H1 (cell line): Measurements from ENCODE around the gene SEC14L5. TPM values are rescaled to one million over a fixed set of nuclear protein-coding genes. Genes with fewer than 3 reads are reported as not detected.

Source experiments
- CTCF ChIA-PET: fragments of 300-600 bp; sonication (Branson Sonifier 250); formaldehyde crosslinking; loops from one replicate; lab custom pipeline; 2021; ENCODE audit not compliant: partially characterized antibody; lab: Charles Lee
- POLR2A ChIA-PET: fragments of 300-600 bp; sonication (Branson Sonifier 250); formaldehyde crosslinking; loops from one replicate; lab custom pipeline; 2021; ENCODE audit warnings: inconsistent platforms; ENCODE audit not compliant: partially characterized antibody; lab: Charles Lee
- DNase-seq, 2 experiments: peaks; one replicate each; pipeline versions ENCODE4 v3.0.0 to v3.0.0-alpha.2; 2010 to 2022; ENCODE audit warnings: low spot score in 2 of 2, low read depth in 1 of 2, mixed read lengths in 1 of 2
- FAIRE-seq: peaks from 2 replicates; lab custom pipeline; 2011; peaks lifted over from hg19 to GRCh38; lab: Jason Lieb, UNC
- H2AFZ ChIP-seq: 2 replicates; pipeline ENCODE4 v1.8.1; 2012; ENCODE audit warnings: low read length, inconsistent platforms
- H2AK5ac ChIP-seq: 2 replicates; pipeline ENCODE4 v1.6.1; 2013; ENCODE audit warnings: low read depth, low read length
- H2BK120ac ChIP-seq: replicated peaks from 2 replicates; pipeline ENCODE3; 2013; ENCODE audit warnings: low read depth, low read length, inconsistent platforms
- H2BK12ac ChIP-seq: 2 replicates; pipeline ENCODE4 v1.6.1; 2013; ENCODE audit warnings: low read depth, low read length
- H2BK15ac ChIP-seq: 2 replicates; pipeline ENCODE4 v1.6.1; 2013; ENCODE audit warnings: low read length
- H2BK20ac ChIP-seq: 2 replicates; pipeline ENCODE4 v1.6.1; 2013; ENCODE audit warnings: low read length
- H2BK5ac ChIP-seq: 2 replicates; pipeline ENCODE4 v1.6.1; 2013; ENCODE audit warnings: low read depth, low read length
- H3K14ac ChIP-seq: 2 replicates; pipeline ENCODE4 v1.6.1; 2013; ENCODE audit warnings: inconsistent platforms; ENCODE audit not compliant: insufficient read length
- H3K18ac ChIP-seq: 2 replicates; pipeline ENCODE4 v1.6.1; 2013; ENCODE audit warnings: low read length; ENCODE audit errors: extremely low read depth
- H3K23ac ChIP-seq: 2 replicates; pipeline ENCODE4 v1.6.1; 2013; ENCODE audit warnings: inconsistent platforms; ENCODE audit not compliant: insufficient read length
- H3K23me2 ChIP-seq: 2 replicates; pipeline ENCODE4 v1.6.1; 2013; ENCODE audit warnings: low read depth, low read length
- H3K27ac ChIP-seq: 2 replicates; pipeline ENCODE4 v1.6.1; 2011; ENCODE audit warnings: low read depth, low read length, inconsistent platforms
- H3K27me3 ChIP-seq, 4 experiments: replicated peaks in 1 of 4; 1 replicate in 1 of 4; 2 replicates in 3 of 4; pipeline versions ENCODE4 v1.6.1 to v1.8.1; 2011 to 2013; ENCODE audit warnings: low read length in 3 of 4, mild to moderate bottlenecking in 3 of 4, inconsistent platforms in 2 of 4, mixed read lengths in 2 of 4, moderate library complexity in 1 of 4; ENCODE audit not compliant: control insufficient read depth in 3 of 4, insufficient read depth in 3 of 4; ENCODE audit errors: extremely low read depth in 1 of 4
- H3K36me3 ChIP-seq, 4 experiments: 2 replicates each; pipeline versions ENCODE4 v1.6.1 to v1.8.1; 2011 to 2013; ENCODE audit warnings: mild to moderate bottlenecking in 4 of 4, low read length in 3 of 4, moderate library complexity in 2 of 4, control low read depth in 1 of 4, inconsistent platforms in 1 of 4; ENCODE audit not compliant: insufficient read depth in 4 of 4, control insufficient read depth in 2 of 4
- H3K4ac ChIP-seq: replicated peaks from 2 replicates; pipeline ENCODE3; 2013; ENCODE audit warnings: low read length, low read depth, mixed read lengths, inconsistent platforms; ENCODE audit not compliant: insufficient read length
- H3K4me1 ChIP-seq, 4 experiments: replicated peaks in 1 of 4; 1 replicate in 1 of 4; 2 replicates in 3 of 4; pipeline versions ENCODE4 v1.6.1 to v1.8.1; 2011 to 2013; ENCODE audit warnings: low read length in 3 of 4, inconsistent platforms in 2 of 4, mixed read lengths in 1 of 4; ENCODE audit not compliant: insufficient read depth in 4 of 4, control insufficient read depth in 3 of 4
- H3K4me2 ChIP-seq, 2 experiments: 2 replicates each; pipeline versions ENCODE4 v1.6.1 to v1.8.1; 2011 to 2013; ENCODE audit warnings: low read depth in 2 of 2, low read length in 2 of 2, control low read depth in 1 of 2, inconsistent platforms in 1 of 2, mild to moderate bottlenecking in 1 of 2; ENCODE audit not compliant: insufficient read depth in 1 of 2
- H3K4me3 ChIP-seq, 4 experiments: fragments of 200-600, 300-600 bp in 1 of 4; sonication (generic), shearing (Covaris generic), sonication (Bioruptor Twin) in 1 of 4; 2 replicates each; pipeline versions ENCODE4 v1.5.1 to v1.8.1; 2011 to 2016; ENCODE audit warnings: low read length in 4 of 4, low read depth in 3 of 4, control low read depth in 2 of 4, inconsistent platforms in 2 of 4, mild to moderate bottlenecking in 2 of 4, mixed read lengths in 1 of 4, moderate library complexity in 1 of 4; ENCODE audit not compliant: insufficient read depth in 2 of 4; ENCODE audit errors: extremely low read depth in 1 of 4
- H3K56ac ChIP-seq: replicated peaks from 2 replicates; pipeline ENCODE3; 2013; ENCODE audit warnings: low read depth, mild to moderate bottlenecking, mixed read lengths, low read length, inconsistent platforms; ENCODE audit not compliant: insufficient read length
- H3K79me1 ChIP-seq: 2 replicates; pipeline ENCODE4 v1.6.1; 2013; ENCODE audit warnings: low read depth, low read length, control low read depth
- H3K79me2 ChIP-seq, 2 experiments: 2 replicates each; pipeline versions ENCODE4 v1.6.1 to v1.8.1; 2012 to 2013; ENCODE audit warnings: low read length in 2 of 2, mild to moderate bottlenecking in 2 of 2, inconsistent platforms in 1 of 2; ENCODE audit not compliant: insufficient read depth in 2 of 2, control insufficient read depth in 1 of 2
- H3K9ac ChIP-seq, 4 experiments: replicated peaks in 1 of 4; 1 replicate in 1 of 4; 2 replicates in 3 of 4; pipeline versions ENCODE4 v1.6.1 to v1.8.1; 2011 to 2013; ENCODE audit warnings: low read depth in 3 of 4, low read length in 3 of 4, control low read depth in 2 of 4, mild to moderate bottlenecking in 2 of 4, moderate library complexity in 2 of 4, inconsistent platforms in 1 of 4; ENCODE audit errors: extremely low read depth in 1 of 4
- H3K9me3 ChIP-seq, 2 experiments: 2 replicates each; pipeline versions ENCODE4 v1.6.1 to v1.8.1; 2012 to 2013; ENCODE audit warnings: mild to moderate bottlenecking in 2 of 2, moderate library complexity in 2 of 2, control low read depth in 1 of 2, inconsistent platforms in 1 of 2, low read depth in 1 of 2, low read length in 1 of 2, mixed read lengths in 1 of 2; ENCODE audit not compliant: insufficient read depth in 2 of 2
- H4K20me1 ChIP-seq, 2 experiments: replicated peaks in 1 of 2; 2 replicates each; pipeline versions ENCODE3 to v1.8.1; 2011 to 2013; ENCODE audit warnings: inconsistent platforms in 2 of 2, low read length in 2 of 2, mild to moderate bottlenecking in 1 of 2; ENCODE audit not compliant: insufficient read depth in 2 of 2, control insufficient read depth in 1 of 2
- H4K5ac ChIP-seq: 2 replicates; pipeline ENCODE4 v1.6.1; 2013; ENCODE audit warnings: low read length, low read depth, mixed read lengths, inconsistent platforms; ENCODE audit not compliant: insufficient read length
- H4K8ac ChIP-seq: 2 replicates; pipeline ENCODE4 v1.8.0; 2013; ENCODE audit warnings: mild to moderate bottlenecking, moderate library complexity, low read length, inconsistent platforms; ENCODE audit not compliant: insufficient read depth; ENCODE audit errors: extremely low read depth
- H4K91ac ChIP-seq: replicated peaks from 2 replicates; pipeline ENCODE3; 2013; ENCODE audit warnings: low read length, mixed read lengths, inconsistent platforms; ENCODE audit not compliant: insufficient read length
- CBX5 ChIP-seq: fragments of 300-800, 300-1000 bp; sonication (generic); IDR thresholded peaks from 2 replicates; pipeline ENCODE4 v1.7.1; 2016; ENCODE audit warnings: antibody characterized with exemption, low read length, low read depth
- WGBS, 2 experiments: shearing (Covaris generic) in 1 of 2; methylation state at CpG; one replicate each; pipeline versions ENCODE4 v1.1.6 to v1.1.7; 2013 to 2015; ENCODE audit warnings: low lambda C conversion rate in 2 of 2, mixed read lengths in 2 of 2, inconsistent platforms in 1 of 2, low coverage in 1 of 2, missing lambda C conversion rate in 1 of 2; ENCODE audit not compliant: insufficient replicate concordance in 2 of 2, insufficient coverage in 1 of 2, insufficient read length in 1 of 2; ENCODE audit errors: extremely low coverage in 1 of 2, missing lambda C conversion rate in 1 of 2; 5-methylcytosine and 5-hydroxymethylcytosine counted together
- polyA plus RNA-seq, 7 experiments: library from polyadenylated mRNA; depleted of rRNA in 3 of 7; stranded (reverse) in 5 of 7; unstranded in 2 of 7; fragments of >200 nt in 5 of 7; fragments of 200-250 nt in 2 of 7; gene quantifications; 1 replicate in 5 of 7; 2 replicates in 1 of 7; 4 replicates in 1 of 7; pipeline versions ENCODE4 v1.2.1 to v1.2.3, GENCODE V29; 2011 to 2013; ENCODE audit warnings: missing spikeins in 2 of 7, mixed read lengths in 2 of 7
- total RNA-seq: library from RNA; stranded (reverse); fragmentation: NEBNext Ultra II Directional; extraction: Animal tissue kit (Norgen Biotek cat#: 25700); gene quantifications from 2 replicates; pipeline ENCODE4 v1.2.1, GENCODE V29; 2021

Gene SEC14L5
- total and polyA plus RNA-seq, 2 of the 8 experiments (the other 6 are each of a cell fraction or from before 2014, with no cell fraction given): 1.9 to 3.0 TPM

GRCh38 chr16:4923853-4924252, 34.3 kb upstream of the SEC14L5 start:
- H3K14ac ChIP-seq: no peak overlapping the region
- H3K23me2 ChIP-seq: no peaks in the 10 kb centered on the region
- no peaks in the 10 kb centered on the region; a peak in 1 of 7 replicates for H3K27me3 ChIP-seq
- H2BK120ac ChIP-seq: no peak overlapping the region
- POLR2A ChIA-PET: interaction anchor here (1.4 kb wide), 1 partner anchor 10 kb away, joined by 3 read pairs; no protein-coding TSS in a partner anchor
- FAIRE-seq: no peak
- no peak overlapping the region for H2BK5ac ChIP-seq
- no peak for DNase-seq
- peaks cover 0 to 4% of the 10 kb centered on the region in 2 experiments for H4K20me1 ChIP-seq
- peaks cover 0 to 6% of the 10 kb centered on the region in 2 experiments; a peak in 2 of 4 replicates for H3K79me2 ChIP-seq
- H2BK12ac ChIP-seq: no peak overlapping the region
- no peak overlapping the region for H2AK5ac ChIP-seq
- H3K56ac ChIP-seq: no peak overlapping the region
- H4K91ac ChIP-seq: no peak overlapping the region
- CTCF ChIA-PET: no interaction called here
- H3K4me1 ChIP-seq: peaks cover 0 to 10% (median 4%) of the 10 kb centered on the region in 4 experiments; a peak in 5 of 7 replicates
- WGBS, 2 experiments: 90% methylated on average over 6 of the region's 6 CpGs; no CpG with 5 or more reads in 1 of the 2 experiments
- no peak overlapping the region for H2BK15ac ChIP-seq
- H3K4ac ChIP-seq: no peak overlapping the region
- no peak overlapping the region for H4K8ac ChIP-seq
- H3K36me3 ChIP-seq: peaks cover 0 to 8% (median 2%) of the 10 kb centered on the region in 4 experiments; a peak in 2 of 8 replicates
- H3K4me3 ChIP-seq: no peak overlapping the region
- H3K9me3 ChIP-seq: peaks cover 4 to 5% of the 10 kb centered on the region in 2 experiments; a peak in 2 of 4 replicates
- H3K23ac ChIP-seq: no peak overlapping the region
- H3K9ac ChIP-seq: no peak overlapping the region
- no peak overlapping the region for H3K27ac ChIP-seq
- no peak overlapping the region for H4K5ac ChIP-seq
- H3K79me1 ChIP-seq: peaks cover 4% of the 10 kb centered on the region
- no peak overlapping the region for H3K18ac ChIP-seq
- H3K4me2 ChIP-seq: no peak overlapping the region
- H2BK20ac ChIP-seq: no peak overlapping the region
- H2AFZ ChIP-seq: no peak overlapping the region
- no peak for TF ChIP-seq CBX5
